H7 (cell line): ENCODE results near the gene PDGFD. TPM values are rescaled to one million over a fixed set of nuclear protein-coding genes. Genes with fewer than 3 reads are reported as not detected.

Experiments used
- DNase-seq: peaks from one replicate; pipeline ENCODE4 v3.0.0; 2012
- H3K27me3 ChIP-seq: 2 replicates; pipeline ENCODE4 v1.6.0; 2011; ENCODE audit warnings: mild to moderate bottlenecking, low read length; ENCODE audit not compliant: control insufficient read depth, insufficient read depth
- H3K36me3 ChIP-seq: replicated peaks from 2 replicates; pipeline ENCODE4 v1.5.1; 2011; ENCODE audit warnings: low read length; ENCODE audit not compliant: control insufficient read depth, insufficient read depth
- H3K4me3 ChIP-seq: 2 replicates; pipeline ENCODE4 v1.5.1; 2011; ENCODE audit warnings: low read depth, mild to moderate bottlenecking, control low read depth, low read length, moderate library complexity; ENCODE audit not compliant: insufficient read depth
- total RNA-seq: library from RNA; depleted of rRNA; stranded (reverse); fragments of >200 nt; shearing (Covaris generic); gene quantifications from 2 replicates; pipeline ENCODE4 v1.2.3, GENCODE V29; 2014

PDGFD gene
- total RNA-seq, 1 experiment from 2014 or later, result 4.0 TPM

- Histone ChIP-seq H3K36me3 (no peaks in the 10 kb centered on the region), H3K27me3 (no peaks in the 10 kb centered on the region), H3K4me3 (no peak overlapping the region)
- DNase-seq, result no peak
Observed at GRCh38 chr11:104154296-104154695, 9.7 kb downstream of the PDGFD start.

GRCh38 chr11:104152941-104153505 lies 10.9 kb downstream of the PDGFD start:
- DNase-seq, result no peak
- Histone ChIP-seq H3K4me3 (no peak overlapping the region), H3K36me3 (no peaks in the 10 kb centered on the region), H3K27me3 (no peaks in the 10 kb centered on the region)

- no peaks in the 10 kb centered on the region for H3K27me3 ChIP-seq
- no peaks in the 10 kb centered on the region for H3K36me3 ChIP-seq
- DNase-seq, result no peak
- H3K4me3 ChIP-seq, result no peak overlapping the region
Observed at GRCh38 chr11:104151404-104152204, 12.3 kb downstream of the PDGFD start.

- no peak for DNase-seq
- H3K36me3 ChIP-seq, result no peaks in the 10 kb centered on the region
- H3K27me3 ChIP-seq, result no peaks in the 10 kb centered on the region
- no peak overlapping the region for H3K4me3 ChIP-seq
Observed at GRCh38 chr11:104148706-104149105, 15.2 kb downstream of the PDGFD start.

GRCh38 chr11:104148074-104148473 lies 15.9 kb downstream of the PDGFD start:
- DNase-seq, result no peak
- no peak overlapping the region for H3K4me3 ChIP-seq
- no peaks in the 10 kb centered on the region for H3K36me3 ChIP-seq
- no peaks in the 10 kb centered on the region for H3K27me3 ChIP-seq

GRCh38 chr11:104146943-104147342 lies 17.0 kb downstream of the PDGFD start:
- no peaks in the 10 kb centered on the region for H3K27me3 ChIP-seq
- no peaks in the 10 kb centered on the region for H3K36me3 ChIP-seq
- no peak for DNase-seq
- H3K4me3 ChIP-seq, result no peak overlapping the region

GRCh38 chr11:104146421-104146820 lies 17.5 kb downstream of the PDGFD start:
- Histone ChIP-seq H3K4me3 (no peak overlapping the region), H3K27me3 (no peaks in the 10 kb centered on the region), H3K36me3 (no peaks in the 10 kb centered on the region)
- no peak for DNase-seq

GRCh38 chr11:104145062-104145461 lies 18.9 kb downstream of the PDGFD start:
- Histone ChIP-seq H3K36me3 (no peaks in the 10 kb centered on the region), H3K4me3 (no peak overlapping the region)
- no peak for DNase-seq

GRCh38 chr11:104142698-104143097 lies 21.2 kb downstream of the PDGFD start:
- Histone ChIP-seq H3K36me3 (no peaks in the 10 kb centered on the region), H3K27me3 (no peaks in the 10 kb centered on the region), H3K4me3 (no peak overlapping the region)
- no peak for DNase-seq

More at GRCh38 chr11:104145062-104145461, 18.9 kb downstream of the PDGFD start:
- no peaks in the 10 kb centered on the region for H3K27me3 ChIP-seq

- Histone ChIP-seq H3K36me3 (no peaks in the 10 kb centered on the region), H3K27me3 (no peaks in the 10 kb centered on the region), H3K4me3 (no peak overlapping the region)
- no peak for DNase-seq
Observed at GRCh38 chr11:104136861-104137260, 27.1 kb downstream of the PDGFD start.

- no peaks in the 10 kb centered on the region for H3K36me3 ChIP-seq
- H3K27me3 ChIP-seq, result no peaks in the 10 kb centered on the region
- no peak overlapping the region for H3K4me3 ChIP-seq
- no peak for DNase-seq
Observed at GRCh38 chr11:104134745-104135144, 29.2 kb downstream of the PDGFD start.

- H3K4me3 ChIP-seq, result no peak overlapping the region
- DNase-seq, result no peak
- no peaks in the 10 kb centered on the region for H3K36me3 ChIP-seq
- no peaks in the 10 kb centered on the region for H3K27me3 ChIP-seq
Observed at GRCh38 chr11:104130161-104130560, 33.8 kb downstream of the PDGFD start.

GRCh38 chr11:104129145-104129544 lies 34.8 kb downstream of the PDGFD start:
- H3K36me3 ChIP-seq, result no peaks in the 10 kb centered on the region

GRCh38 chr11:104127828-104128227 lies 36.1 kb downstream of the PDGFD start:
- no peak overlapping the region for H3K4me3 ChIP-seq
- H3K36me3 ChIP-seq, result no peaks in the 10 kb centered on the region
- DNase-seq, result no peak
- H3K27me3 ChIP-seq, result no peaks in the 10 kb centered on the region

More at GRCh38 chr11:104129145-104129544, 34.8 kb downstream of the PDGFD start:
- no peak for DNase-seq
- Histone ChIP-seq H3K4me3 (no peak overlapping the region), H3K27me3 (no peaks in the 10 kb centered on the region)

- H3K27me3 ChIP-seq, result no peaks in the 10 kb centered on the region
- DNase-seq, result no peak
Observed at GRCh38 chr11:104126464-104126863, 37.5 kb downstream of the PDGFD start.

More at GRCh38 chr11:104126464-104126863, 37.5 kb downstream of the PDGFD start:
- Histone ChIP-seq H3K4me3 (no peak overlapping the region), H3K36me3 (no peaks in the 10 kb centered on the region)
